A549 treated with CpdA at 1 μM for 4 hours (cell line): Measurements from ENCODE around the gene AHCYL2. TPM values are rescaled to one million over a fixed set of nuclear protein-coding genes. Genes with fewer than 3 reads are reported as not detected.

Source experiments
- total RNA-seq: library from RNA; stranded (reverse); fragments of 200-300 nt; extraction: Qiagen RNA extraction; gene quantifications from 5 replicates; pipeline ENCODE4 v1.2.3, GENCODE V29; 2022; ENCODE audit warnings: low read depth

AHCYL2 gene
- total RNA-seq, result 5.2 to 7.1 TPM (median 6.6 TPM) in 5 replicates

DNA sequence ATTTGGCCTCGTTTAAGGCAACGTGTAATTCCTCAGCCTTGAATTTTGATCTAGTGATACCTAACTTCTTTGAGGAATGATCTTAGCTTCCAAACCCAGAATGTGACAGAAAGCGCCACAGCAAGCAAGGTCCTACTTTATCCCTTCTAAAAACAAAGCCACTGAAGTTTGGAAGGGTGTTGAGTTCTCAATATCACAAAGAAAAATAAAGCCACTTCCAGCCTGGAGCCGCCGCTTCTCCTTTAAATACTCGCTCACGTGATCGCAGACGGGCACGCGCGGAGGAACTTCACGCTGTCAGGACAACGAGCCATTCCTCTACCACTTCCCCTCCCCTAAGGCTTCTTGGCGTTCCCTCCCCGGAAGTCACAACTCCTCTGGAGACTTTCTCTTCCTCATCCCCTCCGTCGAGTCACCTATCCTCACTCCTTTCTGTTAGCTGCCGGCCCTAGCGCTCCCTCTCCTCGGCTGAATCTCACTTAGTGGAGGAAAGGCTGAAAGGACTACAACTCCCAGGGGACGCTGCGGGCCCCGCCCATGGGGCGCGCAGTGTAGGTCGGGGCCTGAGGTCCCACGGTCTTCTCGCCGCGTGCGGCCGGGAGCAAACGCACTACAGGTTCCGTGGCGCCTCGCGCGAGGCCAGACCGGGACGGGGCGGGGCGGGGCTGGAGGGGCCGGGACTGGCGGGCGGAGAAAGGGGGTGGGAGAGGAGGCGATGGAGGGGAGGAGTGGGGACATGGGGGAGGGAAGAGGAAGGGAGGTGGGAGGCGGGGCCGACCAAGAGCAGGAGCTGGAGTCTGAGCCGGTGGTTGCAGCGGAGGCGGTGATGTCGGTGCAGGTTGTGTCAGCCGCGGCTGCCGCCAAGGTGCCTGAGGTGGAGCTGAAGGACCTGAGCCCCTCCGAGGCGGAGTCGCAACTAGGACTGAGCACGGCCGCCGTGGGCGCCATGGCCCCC, at the start of gene AHCYL2:
Gene AHCYL2 (plus strand): TSS at position 780 of the 955 bp plus-strand sequence.

DNA sequence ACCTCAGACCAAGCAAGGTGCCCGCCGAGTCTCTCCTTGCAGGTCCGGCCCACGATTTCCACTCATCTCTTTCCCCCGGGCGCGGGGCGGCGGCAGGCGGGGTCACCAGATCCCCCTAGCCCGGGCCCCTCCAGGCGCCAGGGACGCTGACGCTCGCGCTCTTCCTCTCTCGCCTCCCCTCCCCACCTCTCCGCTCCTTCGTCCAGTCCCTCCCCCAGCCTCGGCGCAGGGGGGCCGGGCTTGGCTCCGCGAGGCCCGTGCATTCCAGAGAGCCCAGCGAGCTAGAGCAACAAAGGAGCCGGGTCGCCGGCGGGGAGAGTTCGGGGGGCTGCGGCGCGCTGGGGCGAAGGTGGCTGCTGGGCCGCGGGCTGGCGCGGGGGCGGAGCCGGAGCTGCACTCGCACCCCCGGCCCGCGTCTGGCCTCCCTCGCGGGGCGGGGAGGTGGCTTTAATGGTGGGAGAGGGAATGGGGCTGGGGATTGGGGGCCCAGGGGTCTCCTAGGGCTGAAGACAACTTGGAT, 36.4 kb upstream of the AHCYL2 start, which contains the start of gene SMO:
Gene SMO (plus strand): TSS at position 262 of the 520 bp plus-strand sequence. CDS start 519 bp downstream, outside the sequence.

DNA sequence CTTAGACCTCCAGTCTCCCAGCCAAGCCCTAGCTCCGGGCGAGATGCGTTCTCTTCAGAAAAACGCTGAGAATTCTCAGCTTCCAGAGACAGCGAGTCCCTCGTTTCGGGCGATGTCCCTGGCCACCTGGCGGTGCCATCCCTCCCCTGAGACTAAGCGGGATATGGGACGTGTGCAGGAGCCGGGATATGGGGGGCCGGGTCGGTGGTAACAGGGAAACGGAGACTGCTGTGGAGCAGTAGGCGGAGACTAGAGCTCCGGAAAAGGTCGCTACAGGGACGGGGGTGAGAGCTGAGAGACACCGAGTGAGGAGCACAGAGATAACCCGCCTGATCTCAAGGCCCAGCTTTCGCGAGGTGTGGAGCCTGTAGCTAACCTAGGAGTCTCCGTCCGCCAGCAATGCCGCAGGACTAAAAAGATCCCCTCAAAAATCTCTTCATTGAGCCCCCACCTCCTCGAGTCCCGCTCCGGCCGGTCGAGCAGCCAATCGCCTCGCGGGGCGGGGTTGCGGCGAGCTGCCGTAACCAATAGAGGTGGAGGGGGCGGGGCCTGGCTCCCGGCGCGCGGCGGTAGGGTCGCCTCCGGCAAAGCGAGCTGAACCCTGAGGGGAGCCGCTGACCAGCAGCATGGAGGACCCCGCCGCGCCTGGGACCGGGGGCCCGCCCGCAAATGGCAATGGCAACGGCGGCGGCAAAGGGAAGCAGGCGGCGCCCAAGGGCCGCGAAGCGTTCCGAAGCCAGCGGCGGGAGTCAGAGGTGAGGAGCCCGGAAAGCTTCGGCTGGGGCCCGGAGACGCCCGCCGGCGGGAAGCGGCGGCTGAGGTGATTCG, 209.2 kb downstream of the AHCYL2 start, which contains the start of gene STRIP2:
Gene STRIP2 (plus strand): TSS at position 586 of the 828 bp plus-strand sequence. CDS start 41 bp downstream, at position 627.

Other genes starting within 250 kb of the AHCYL2 start
- gene TNPO3, start 169.9 kb upstream of the AHCYL2 start, total RNA-seq, result 41.4 to 46.5 TPM (median 44.2 TPM) in 5 replicates
- 5.8 to 7.2 TPM (median 6.5 TPM) in 5 replicates for gene TSPAN33, start 80.3 kb upstream of the AHCYL2 start, total RNA-seq
- 14.3 to 19.3 TPM (median 16.6 TPM) in 5 replicates for gene SMO, start 36.4 kb upstream of the AHCYL2 start, total RNA-seq
- 5.8 to 8.9 TPM (median 7.4 TPM) in 5 replicates for gene STRIP2, start 209.4 kb downstream of the AHCYL2 start, total RNA-seq